ENCODE measurements around the gene ANKMY1.

The ANKMY1 gene

GRCh38 chr2:240578488-240578887 lies 20.7 kb upstream of the ANKMY1 start:
- no peak for DNase-seq

- no peak for DNase-seq
These were observed 20.3 kb upstream of the ANKMY1 start for GRCh38 chr2:240578110-240578450.

GRCh38 chr2:240577281-240578109 lies 19.7 kb upstream of the ANKMY1 start:
- DNase-seq = no peak

- no peak for DNase-seq
These were observed 18.8 kb upstream of the ANKMY1 start for GRCh38 chr2:240576436-240577205.

GRCh38 chr2:240576036-240576435 lies 18.2 kb upstream of the ANKMY1 start:
- DNase-seq = no peak

- no peak for DNase-seq
These were observed 17.5 kb upstream of the ANKMY1 start for GRCh38 chr2:240575101-240575965.

GRCh38 chr2:240574386-240575100 lies 16.8 kb upstream of the ANKMY1 start:
- DNase-seq = no peak

- DNase-seq = no peak
These were observed 16.0 kb upstream of the ANKMY1 start for GRCh38 chr2:240573516-240574385.

GRCh38 chr2:240573071-240573515 lies 15.3 kb upstream of the ANKMY1 start:
- DNase-seq = no peak

- no peak for DNase-seq
These were observed 14.6 kb upstream of the ANKMY1 start for GRCh38 chr2:240572141-240573031.

GRCh38 chr2:240571314-240571973 lies 13.7 kb upstream of the ANKMY1 start:
- no peak for DNase-seq

- DNase-seq = no peak
These were observed 12.9 kb upstream of the ANKMY1 start for GRCh38 chr2:240570531-240571313.

GRCh38 chr2:240569998-240570530 lies 12.3 kb upstream of the ANKMY1 start:
- DNase-seq = no peak

- no peak for DNase-seq
These were observed 11.8 kb upstream of the ANKMY1 start for GRCh38 chr2:240569523-240569997.

- DNase-seq = no peak
These were observed 11.1 kb upstream of the ANKMY1 start for GRCh38 chr2:240568678-240569522.

GRCh38 chr2:240567872-240568677 lies 10.3 kb upstream of the ANKMY1 start, which contains the start of gene RNPEPL1:
TSS of gene RNPEPL1 (plus strand) at chr2:240568484. CDS start at chr2:240568587, 103 bp downstream.
- DNase-seq = peak; percentile 17

Data from DMS79 (cell line).